IMR-90 (cell line): ENCODE data around the gene ZFYVE21.

Experiments used
- FOS ChIP-seq: fragments of 150-350 bp; IDR thresholded peaks from 2 replicates; pipeline ENCODE4 v1.6.1; 2016; ENCODE audit warnings: low read depth, low read length
- MAFK ChIP-seq: IDR thresholded peaks from 2 replicates; pipeline ENCODE4 v1.6.1; 2012; ENCODE audit warnings: low read depth, low read length, improper control_type of control experiment
- MAZ ChIP-seq: IDR thresholded peaks from 2 replicates; pipeline ENCODE4 v1.6.1; 2012; ENCODE audit warnings: low read depth, mild to moderate bottlenecking, low read length, improper control_type of control experiment, moderate library complexity, borderline replicate concordance
- RAD21 ChIP-seq: IDR thresholded peaks from 2 replicates; pipeline ENCODE4 v1.6.1; 2012; ENCODE audit warnings: low read length, improper control_type of control experiment
- RCOR1 ChIP-seq: IDR thresholded peaks from 2 replicates; pipeline ENCODE4 v1.6.1; 2012; ENCODE audit warnings: mild to moderate bottlenecking, low read length, improper control_type of control experiment; ENCODE audit not compliant: insufficient replicate concordance
- TF ChIP-seq, protein P1 (sequence below): conservative IDR thresholded peaks from 2 replicates; pipeline ENCODE4 v1.5.1; 2012; ENCODE audit warnings: mild to moderate bottlenecking, low read depth, low read length, improper control_type of control experiment

DNA sequence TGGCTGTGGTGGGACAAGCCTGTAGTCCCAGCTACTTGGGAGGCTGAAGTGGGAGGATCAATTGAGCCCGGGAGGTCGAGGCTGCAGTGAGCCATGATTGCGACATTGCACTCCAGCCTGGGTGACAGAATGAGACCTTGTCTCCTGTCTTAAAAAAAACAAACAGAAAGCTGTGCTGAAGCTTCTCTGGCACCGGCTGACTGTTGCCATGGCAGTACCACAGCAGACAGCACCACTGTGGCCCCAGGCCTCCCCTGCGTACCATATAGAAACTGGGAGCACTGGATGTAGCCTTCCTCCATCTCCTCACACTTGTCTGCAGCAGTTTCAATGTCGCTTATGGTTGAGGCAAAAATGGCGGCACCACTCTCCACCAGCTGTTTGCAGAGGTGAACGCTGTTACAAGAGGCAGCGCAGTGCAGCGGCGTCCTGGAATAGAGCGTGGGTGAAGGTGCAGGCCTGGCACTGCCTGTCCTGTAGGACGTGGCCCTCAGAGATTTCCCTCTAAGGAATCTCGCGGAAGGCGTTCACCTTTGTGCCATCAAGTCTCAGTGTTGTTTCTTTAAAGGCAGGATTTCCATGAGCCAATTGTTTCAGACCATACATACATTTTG, 21.9 kb downstream of the ZFYVE21 start:
- TF ChIP-seq RAD21: no peak
- TF ChIP-seq, protein P1, sequence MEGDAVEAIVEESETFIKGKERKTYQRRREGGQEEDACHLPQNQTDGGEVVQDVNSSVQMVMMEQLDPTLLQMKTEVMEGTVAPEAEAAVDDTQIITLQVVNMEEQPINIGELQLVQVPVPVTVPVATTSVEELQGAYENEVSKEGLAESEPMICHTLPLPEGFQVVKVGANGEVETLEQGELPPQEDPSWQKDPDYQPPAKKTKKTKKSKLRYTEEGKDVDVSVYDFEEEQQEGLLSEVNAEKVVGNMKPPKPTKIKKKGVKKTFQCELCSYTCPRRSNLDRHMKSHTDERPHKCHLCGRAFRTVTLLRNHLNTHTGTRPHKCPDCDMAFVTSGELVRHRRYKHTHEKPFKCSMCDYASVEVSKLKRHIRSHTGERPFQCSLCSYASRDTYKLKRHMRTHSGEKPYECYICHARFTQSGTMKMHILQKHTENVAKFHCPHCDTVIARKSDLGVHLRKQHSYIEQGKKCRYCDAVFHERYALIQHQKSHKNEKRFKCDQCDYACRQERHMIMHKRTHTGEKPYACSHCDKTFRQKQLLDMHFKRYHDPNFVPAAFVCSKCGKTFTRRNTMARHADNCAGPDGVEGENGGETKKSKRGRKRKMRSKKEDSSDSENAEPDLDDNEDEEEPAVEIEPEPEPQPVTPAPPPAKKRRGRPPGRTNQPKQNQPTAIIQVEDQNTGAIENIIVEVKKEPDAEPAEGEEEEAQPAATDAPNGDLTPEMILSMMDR: no peak
- no peak for TF ChIP-seq MAFK
- no peak for TF ChIP-seq RCOR1
- no peak for TF ChIP-seq MAZ
- no peak for TF ChIP-seq FOS
